Fibroblast of skin of scalp (primary cell): Measurements from ENCODE around the gene MPPED1.

ENCODE experiments used
- DNase-seq: peaks from one replicate; pipeline ENCODE4 v3.0.0-alpha.2; 2013

The MPPED1 gene

GRCh38 chr22:43544289-43544673 is 132.5 kb downstream of the MPPED1 start:
- no peak for DNase-seq

GRCh38 chr22:43546186-43546585 is 134.4 kb downstream of the MPPED1 start:
- no peak for DNase-seq

GRCh38 chr22:43550024-43550620 is 138.3 kb downstream of the MPPED1 start:
- DNase-seq = no peak

DNA sequence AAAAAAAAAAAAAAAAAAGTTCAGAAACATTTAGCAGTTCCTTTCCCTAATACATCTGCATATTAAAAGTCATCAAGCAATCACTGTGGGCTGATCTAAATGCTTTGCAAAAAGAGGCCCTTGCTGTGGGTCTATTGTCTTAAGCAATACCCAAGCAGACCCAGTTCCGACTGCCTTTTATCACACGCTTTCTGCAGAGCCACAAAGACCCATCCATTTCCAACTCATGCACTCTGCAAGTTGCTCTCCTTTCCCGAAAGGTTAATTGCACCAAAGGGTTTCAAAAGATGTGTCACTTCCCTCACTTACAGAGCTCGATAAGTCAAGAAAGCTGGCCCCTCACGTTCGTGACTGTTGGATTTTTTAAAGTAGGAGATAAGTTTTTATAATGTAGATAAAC is 138.9 kb downstream of the MPPED1 start:
- no peak for DNase-seq

- DNase-seq = no peak
Observed at GRCh38 chr22:43553451-43554258, 141.8 kb downstream of the MPPED1 start.

DNA sequence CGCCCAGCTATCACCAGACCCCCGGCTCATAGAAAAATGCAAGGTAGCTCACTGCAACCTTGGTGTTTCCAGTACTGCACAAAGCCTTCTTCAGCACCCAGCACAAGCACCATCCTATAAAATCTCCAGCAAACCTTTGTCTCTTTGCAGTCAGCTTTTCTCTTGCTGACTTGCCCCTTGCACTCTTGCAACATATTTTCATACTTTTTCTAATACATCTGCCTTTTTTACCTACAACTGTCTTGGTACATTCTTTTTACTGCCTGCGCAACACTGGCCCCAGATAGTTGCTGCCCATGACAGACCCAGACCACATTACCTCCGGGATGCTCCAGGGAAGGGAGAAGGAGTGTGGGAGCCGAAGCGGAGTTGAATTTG is 142.4 kb downstream of the MPPED1 start:
- DNase-seq = no peak

- no peak for DNase-seq
Observed at GRCh38 chr22:43554694-43555365, 143.0 kb downstream of the MPPED1 start.

GRCh38 chr22:43555561-43556515 is 144.0 kb downstream of the MPPED1 start:
- no peak for DNase-seq
